Hindlimb muscle (tissue), 1 donor: ENCODE results near the gene STMN1. TPM values are rescaled to one million over a fixed set of nuclear protein-coding genes. Genes with fewer than 3 reads are reported as not detected.

Source experiments
- DNase-seq: peaks from one replicate; pipeline ENCODE4 v3.0.0-alpha.2; 2013
- polyA plus RNA-seq: library from polyadenylated mRNA; unstranded; fragments of 120-200 nt; gene quantifications from one replicate; pipeline ENCODE4 v1.2.1, GENCODE V29; 2013; ENCODE audit not compliant: insufficient read length

Gene STMN1
- polyA plus RNA-seq, 1 donor = 488 TPM

- no peak for DNase-seq
These were observed 12.4 kb upstream of the STMN1 start for GRCh38 chr1:25918615-25919014.

DNA sequence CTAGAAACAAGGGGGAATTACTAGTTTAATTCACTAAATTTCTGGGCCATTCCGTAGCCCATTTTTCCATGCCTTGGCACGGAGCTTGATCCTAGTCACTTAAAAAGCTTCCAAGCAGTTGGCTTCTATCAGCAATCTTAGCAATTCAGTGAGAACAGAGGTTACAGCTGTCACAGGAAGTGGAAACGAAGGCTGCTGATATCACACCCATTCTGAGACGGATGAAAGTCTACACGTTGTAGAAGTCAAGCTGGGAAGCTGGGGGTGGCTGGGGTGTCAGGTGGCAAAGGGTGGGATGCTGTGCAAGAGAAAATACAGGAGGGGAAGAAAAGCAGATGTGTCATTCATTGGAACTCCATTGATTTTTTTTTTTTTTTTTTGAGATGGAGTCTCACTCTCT, 11.8 kb upstream of the STMN1 start:
- DNase-seq = no peak

DNA sequence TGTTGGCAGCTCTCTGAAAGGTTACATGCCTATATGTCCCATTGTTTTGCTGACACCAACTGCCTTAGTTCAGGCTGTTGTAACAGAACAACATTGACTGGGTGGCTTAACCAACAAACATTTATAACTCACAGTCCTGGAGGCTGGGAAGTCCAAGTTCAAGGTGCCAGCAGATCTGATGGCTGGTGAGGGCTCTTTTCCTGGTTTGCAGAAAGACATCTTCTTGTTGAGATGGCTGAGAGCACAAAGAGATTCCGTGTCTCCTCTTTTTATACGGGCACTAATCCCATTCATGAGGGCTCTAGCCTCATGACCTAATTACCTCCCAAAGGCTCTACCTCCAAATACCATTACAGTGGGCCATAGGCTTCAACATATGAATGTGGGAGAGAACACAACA, 10.2 kb upstream of the STMN1 start:
- DNase-seq = no peak

- DNase-seq = no peak
These were observed 8.1 kb upstream of the STMN1 start for GRCh38 chr1:25914074-25914995.

DNA sequence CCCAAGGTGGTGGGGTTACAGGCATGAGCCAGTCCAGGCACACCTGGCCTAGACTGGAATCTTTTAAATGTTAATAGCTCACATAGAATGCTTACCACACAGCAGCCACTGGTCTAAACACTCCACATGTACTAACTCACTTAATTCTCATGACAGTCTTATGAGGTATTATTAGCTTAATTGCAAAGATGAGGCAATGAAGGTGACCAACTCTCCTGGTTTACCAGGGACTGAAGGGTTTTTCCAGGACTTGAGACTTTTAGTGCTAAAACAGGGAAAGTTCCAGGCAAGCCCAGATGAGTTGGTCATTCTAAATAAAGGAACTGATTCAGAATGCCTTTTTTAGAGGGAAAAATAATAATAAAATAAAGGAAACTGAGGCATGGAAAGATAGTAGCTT, 7.0 kb upstream of the STMN1 start:
- no peak for DNase-seq

DNA sequence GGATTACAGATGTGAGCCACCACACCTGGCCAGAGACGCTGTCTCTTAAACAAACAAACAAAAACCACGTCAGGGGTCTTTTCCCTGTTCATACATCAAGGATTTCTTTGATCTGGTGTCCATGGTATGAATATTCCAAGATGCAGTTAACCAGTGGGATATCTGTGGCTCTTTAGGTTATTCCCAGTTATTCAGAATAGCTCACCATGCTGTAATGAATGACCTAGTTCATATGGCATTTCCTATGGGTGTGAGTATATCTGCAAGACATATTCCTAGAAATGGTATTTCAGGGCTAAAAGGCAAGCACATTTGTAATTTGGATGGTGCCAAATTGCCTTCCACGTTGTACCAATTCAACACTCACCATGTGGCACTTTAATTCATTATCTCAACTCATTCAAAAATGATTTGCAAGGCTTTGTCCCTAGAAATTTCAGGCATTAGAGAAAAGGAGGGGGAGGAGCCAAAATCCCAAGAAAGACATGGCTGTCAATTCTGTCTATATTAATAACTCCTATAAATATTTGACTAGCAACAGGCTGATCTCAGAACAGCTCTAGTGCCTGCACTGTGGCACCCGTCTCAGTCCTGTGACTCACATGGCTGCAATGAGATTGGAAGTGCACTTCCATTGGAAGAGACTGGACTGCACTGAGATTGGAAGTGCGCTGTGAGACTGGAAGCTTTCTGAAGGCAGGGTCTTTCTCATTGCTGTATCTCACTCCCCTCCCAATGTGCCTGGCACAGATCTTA, 6.0 kb upstream of the STMN1 start:
- no peak for DNase-seq

DNA sequence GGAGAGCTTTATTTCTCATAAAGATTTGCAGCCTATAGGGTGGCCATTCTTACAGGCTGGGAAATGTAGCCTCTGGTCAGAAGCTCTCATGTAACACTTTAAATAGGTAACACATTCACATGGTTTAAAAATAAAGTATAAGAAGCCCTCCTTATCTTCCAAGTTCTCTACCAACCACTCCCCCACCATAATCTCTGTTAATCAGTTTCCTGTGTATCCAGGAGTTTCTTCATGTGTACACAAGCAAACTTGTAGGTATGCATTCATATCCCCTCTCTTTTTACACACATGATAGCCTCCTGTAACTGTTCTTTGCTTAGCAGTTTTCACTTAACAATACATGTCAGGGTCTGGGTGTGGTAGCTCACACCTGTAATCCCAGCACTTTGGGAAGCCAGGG, 4.9 kb upstream of the STMN1 start:
- no peak for DNase-seq

GRCh38 chr1:25909040-25909439, 2.8 kb upstream of the STMN1 start:
- no peak for DNase-seq

- no peak for DNase-seq
These were observed 1.9 kb upstream of the STMN1 start for GRCh38 chr1:25908161-25908560.

GRCh38 chr1:25907601-25908000, 1.4 kb upstream of the STMN1 start:
- no peak for DNase-seq

DNA sequence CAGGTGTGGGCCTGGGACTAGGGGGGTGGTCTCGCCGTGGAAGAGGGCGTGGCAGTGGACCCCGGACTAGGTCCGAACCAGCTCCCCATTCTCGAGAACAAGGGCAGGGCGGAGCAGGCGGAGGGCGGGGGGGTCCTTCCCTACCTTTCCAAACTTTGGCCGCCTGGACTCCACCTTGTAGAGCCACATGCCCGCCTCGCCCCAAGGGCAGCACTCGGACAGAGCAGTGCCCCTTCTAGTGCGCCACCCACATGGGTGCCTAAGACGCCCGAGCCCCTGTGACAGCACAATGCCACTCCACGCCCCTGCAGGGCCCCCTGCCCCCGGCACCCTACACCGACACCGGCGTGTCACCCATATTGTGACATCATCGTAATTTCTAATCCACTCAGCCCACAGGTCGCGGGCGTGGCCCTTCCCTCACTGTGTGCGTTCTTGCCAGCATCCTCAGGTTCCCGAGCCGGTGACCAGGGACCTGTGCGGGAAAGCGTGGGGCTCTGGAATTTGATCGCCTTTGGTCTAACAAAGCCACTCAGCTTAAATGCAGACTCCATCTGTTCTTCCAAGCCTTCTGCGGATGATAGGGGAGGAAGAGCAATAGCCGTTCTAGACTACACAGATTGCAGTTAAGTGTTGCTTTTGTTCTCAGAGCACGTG, 553 bp upstream of the STMN1 start:
- no peak for DNase-seq

DNA sequence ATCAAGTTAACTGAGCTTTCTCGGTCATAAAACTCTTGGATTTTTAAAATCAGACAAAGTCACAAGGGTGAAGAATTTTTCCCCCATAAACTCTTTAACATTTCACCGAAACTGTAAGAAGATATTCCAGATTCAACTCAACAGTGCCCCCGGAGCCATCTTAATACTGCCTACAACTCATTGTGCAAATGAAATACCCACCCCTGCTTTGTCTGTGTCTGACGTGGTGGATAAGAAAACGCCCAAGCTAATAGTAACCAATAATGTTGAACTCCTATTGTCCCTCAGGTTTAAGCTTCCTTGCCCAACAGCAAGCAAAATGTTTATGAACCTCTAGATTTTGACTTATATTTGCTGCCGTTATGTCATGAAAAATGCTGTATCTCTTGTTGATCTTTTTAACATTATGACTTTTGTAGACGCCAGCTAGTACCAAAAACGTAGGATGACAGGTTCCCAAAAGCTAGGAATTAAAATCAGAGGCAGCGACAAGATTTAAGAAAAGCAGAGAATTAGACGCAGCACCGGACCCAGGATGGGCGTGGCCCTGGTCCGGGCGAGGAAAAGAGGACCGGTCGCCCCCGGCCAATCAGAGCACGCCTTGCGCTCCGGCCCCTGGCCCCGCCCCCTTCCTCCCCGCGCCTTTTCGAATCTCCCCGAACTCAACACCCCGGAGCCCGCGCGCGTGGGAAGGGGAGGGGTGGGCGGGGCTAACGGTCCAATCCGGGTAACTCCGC, 1.1 kb downstream of the STMN1 start:
- DNase-seq = peak; percentile 93

GRCh38 chr1:25903986-25904385, 2.2 kb downstream of the STMN1 start:
- no peak for DNase-seq

DNA sequence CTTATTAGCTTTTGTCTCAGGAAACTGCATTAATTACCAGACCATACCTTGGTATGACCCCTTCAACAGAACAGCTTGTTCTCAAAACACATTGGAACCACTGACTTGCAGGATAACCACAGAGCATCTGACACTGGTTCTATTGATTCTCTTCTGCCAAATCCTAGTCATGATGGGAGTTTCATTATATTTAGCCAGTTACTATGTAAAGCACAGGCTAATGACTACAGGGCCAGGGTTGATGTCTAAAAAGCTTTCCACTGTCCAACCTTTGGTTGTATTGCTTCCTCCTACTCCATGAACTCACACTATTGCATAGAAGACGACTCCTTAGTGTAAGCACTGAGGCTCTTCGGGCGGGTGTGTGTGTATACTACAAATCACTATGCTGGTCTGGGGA, 3.8 kb downstream of the STMN1 start:
- DNase-seq = no peak

GRCh38 chr1:25900219-25900618, 6.0 kb downstream of the STMN1 start:
- no peak for DNase-seq

GRCh38 chr1:25899792-25900191, 6.4 kb downstream of the STMN1 start:
- no peak for DNase-seq

DNA sequence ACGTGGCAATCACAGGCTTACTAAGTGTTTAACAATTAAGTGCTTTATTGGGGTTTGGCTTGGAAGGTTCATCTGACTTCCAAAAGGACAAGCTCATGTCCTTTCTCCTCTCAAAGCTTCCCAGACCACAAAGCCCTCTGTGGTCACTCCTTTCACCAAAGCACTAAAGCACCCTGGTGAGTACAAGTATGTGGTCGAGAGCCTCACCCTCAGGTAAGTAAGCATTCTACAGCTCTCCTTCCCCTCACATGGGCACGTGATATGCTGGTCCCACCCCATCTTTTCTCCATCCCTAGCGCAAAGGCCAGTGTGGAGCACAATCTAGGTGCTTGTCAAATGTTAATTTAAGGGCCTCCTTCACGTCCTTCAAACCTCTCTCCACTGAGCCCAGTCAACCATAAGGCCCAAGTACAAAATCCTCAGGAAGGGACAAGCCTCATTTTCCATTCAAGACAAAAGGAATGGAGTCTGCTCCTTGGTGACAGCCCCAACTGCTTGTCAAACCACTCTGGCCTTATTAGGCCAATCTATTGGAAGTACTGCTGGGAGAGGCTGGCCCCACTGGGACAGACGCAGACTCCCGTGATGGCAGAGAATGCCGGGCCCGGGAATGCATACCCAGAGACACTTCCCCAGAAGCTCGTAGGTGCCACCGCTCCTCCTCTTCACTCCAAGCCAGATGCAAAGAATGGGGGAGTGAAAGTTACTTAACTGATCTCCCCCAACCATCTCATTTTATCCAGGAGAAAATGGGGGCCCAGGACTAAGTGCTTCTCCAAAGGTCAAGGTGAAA, 7.8 kb downstream of the STMN1 start:
- DNase-seq = no peak

GRCh38 chr1:25897754-25898153, 8.5 kb downstream of the STMN1 start:
- no peak for DNase-seq

DNA sequence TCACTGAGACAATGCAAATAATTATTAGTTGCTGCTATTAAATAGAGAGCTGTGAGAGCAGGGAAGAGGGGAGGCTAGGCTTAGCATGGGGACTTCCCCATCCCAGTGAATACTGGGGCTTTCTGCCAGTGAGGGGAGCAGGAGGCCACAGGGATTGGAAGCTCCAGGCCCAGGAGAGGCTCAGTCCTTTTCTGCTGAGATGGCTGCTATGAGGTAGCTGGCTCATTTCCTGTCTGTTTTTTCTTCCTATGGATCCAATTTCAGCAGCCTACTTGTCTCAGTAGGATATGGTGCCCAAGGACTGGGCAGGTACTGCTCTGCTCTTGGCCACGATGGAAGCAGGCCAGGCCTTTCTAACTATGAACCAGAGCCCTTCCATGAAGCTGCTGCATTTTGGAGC, 10.0 kb downstream of the STMN1 start:
- no peak for DNase-seq

GRCh38 chr1:25895365-25895990, 10.7 kb downstream of the STMN1 start:
- DNase-seq = peak; percentile 95

GRCh38 chr1:25893116-25893515, 13.1 kb downstream of the STMN1 start:
- DNase-seq = no peak
